ENCODE measurements around the gene OPALIN. TPM values are rescaled to one million over a fixed set of nuclear protein-coding genes. Genes with fewer than 3 reads are reported as not detected.
"Not testable (repeated sequence)": the region's sequence is repeated elsewhere in the genome, so short reads cannot be mapped to it uniquely, and the experiment has no call there.

Gene OPALIN
- total RNA-seq, 1 experiment from 2014 or later: not detected

- no peaks in the 10 kb centered on the region for H3K27me3 ChIP-seq (ENCODE audit: control insufficient read depth, insufficient read depth, low read length)
- no peaks in the 10 kb centered on the region for H3K36me3 ChIP-seq (replicated peaks; ENCODE audit: control insufficient read depth, insufficient read depth, low read length)
- DNase-seq: peak; percentile 71
- H3K4me3 ChIP-seq (ENCODE audit: insufficient read depth, low read depth, low read length): no peak overlapping the region
These were observed 49.0 kb downstream of the OPALIN start for GRCh38 chr10:96309628-96310320.

DNA sequence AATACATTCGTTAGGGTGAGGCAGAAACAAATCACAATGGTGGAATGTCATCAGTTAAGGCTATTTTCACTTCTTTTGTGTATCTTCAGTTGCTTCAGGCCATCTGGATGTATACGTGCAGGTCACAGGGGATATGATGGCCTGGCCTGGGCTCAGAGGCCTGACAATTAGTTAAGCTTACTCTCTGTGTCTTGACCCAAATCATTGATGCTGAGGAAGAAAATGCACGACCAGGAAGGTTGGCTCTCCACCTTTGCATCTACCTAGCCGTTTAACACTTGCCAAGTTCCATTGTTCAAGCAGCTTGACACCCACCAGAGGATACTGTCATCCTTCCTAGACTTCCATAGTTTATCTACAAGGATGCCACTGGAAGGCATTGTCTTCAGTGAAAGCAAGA is 49.9 kb downstream of the OPALIN start:
- not testable (repeated sequence) for DNase-seq; H3K27me3 ChIP-seq (ENCODE audit: control insufficient read depth, insufficient read depth, low read length); H3K4me3 ChIP-seq (ENCODE audit: insufficient read depth, low read depth, low read length); H3K36me3 ChIP-seq (replicated peaks; ENCODE audit: control insufficient read depth, insufficient read depth, low read length)

- no peak overlapping the region for H3K4me3 ChIP-seq (ENCODE audit: insufficient read depth, low read depth, low read length)
- no peaks in the 10 kb centered on the region for H3K27me3 ChIP-seq (ENCODE audit: control insufficient read depth, insufficient read depth, low read length)
- H3K36me3 ChIP-seq (replicated peaks; ENCODE audit: control insufficient read depth, insufficient read depth, low read length): no peaks in the 10 kb centered on the region
- DNase-seq: no peak
These were observed 52.3 kb downstream of the OPALIN start for GRCh38 chr10:96306516-96306915.

GRCh38 chr10:96305019-96305418 is 53.8 kb downstream of the OPALIN start:
- Histone ChIP-seq H3K4me3 (ENCODE audit: insufficient read depth, low read depth, low read length) (no peak overlapping the region), H3K27me3 (ENCODE audit: control insufficient read depth, insufficient read depth, low read length) (no peaks in the 10 kb centered on the region), H3K36me3 (replicated peaks; ENCODE audit: control insufficient read depth, insufficient read depth, low read length) (no peaks in the 10 kb centered on the region)

DNA sequence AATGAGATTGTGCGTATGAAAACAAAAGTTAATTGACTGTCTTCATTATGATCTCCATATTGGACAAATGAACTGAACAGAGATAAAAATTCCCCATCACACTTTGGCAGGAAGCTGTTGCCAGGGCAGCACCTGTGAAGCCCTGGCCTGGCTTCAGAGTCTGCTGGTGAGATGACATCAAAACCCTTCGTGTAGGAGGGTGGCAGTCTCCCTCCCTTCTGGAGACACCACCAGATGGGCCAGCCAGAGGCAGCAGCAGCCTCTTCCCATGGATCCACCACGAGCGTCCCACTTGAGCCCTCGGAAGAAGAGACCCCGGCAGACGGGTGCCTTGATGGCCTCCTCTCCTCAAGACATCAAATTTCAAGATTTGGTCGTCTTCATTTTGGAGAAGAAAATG is 54.6 kb downstream of the OPALIN start, which contains the start of gene DNTT:
DNTT (plus strand) TSS at position 205 of the 400 bp plus-strand sequence; CDS start at position 269, 64 bp downstream.
- Histone ChIP-seq H3K4me3 (ENCODE audit: insufficient read depth, low read depth, low read length) (no peak within 1 kb of the TSS), H3K27me3 (ENCODE audit: control insufficient read depth, insufficient read depth, low read length) (no peaks in the 10 kb centered on the region), H3K36me3 (replicated peaks; ENCODE audit: control insufficient read depth, insufficient read depth, low read length) (no peaks in the 10 kb centered on the region)
- no peak for DNase-seq

More at GRCh38 chr10:96305019-96305418, 53.8 kb downstream of the OPALIN start:
- no peak for DNase-seq

- H3K36me3 ChIP-seq (replicated peaks; ENCODE audit: control insufficient read depth, insufficient read depth, low read length): no peaks in the 10 kb centered on the region
- DNase-seq: no peak
- no peak overlapping the region for H3K4me3 ChIP-seq (ENCODE audit: insufficient read depth, low read depth, low read length)
- H3K27me3 ChIP-seq (ENCODE audit: control insufficient read depth, insufficient read depth, low read length): no peaks in the 10 kb centered on the region
These were observed 57.2 kb downstream of the OPALIN start for GRCh38 chr10:96301616-96302015.

- Histone ChIP-seq H3K27me3 (ENCODE audit: control insufficient read depth, insufficient read depth, low read length) (no peaks in the 10 kb centered on the region), H3K36me3 (replicated peaks; ENCODE audit: control insufficient read depth, insufficient read depth, low read length) (no peaks in the 10 kb centered on the region), H3K4me3 (ENCODE audit: insufficient read depth, low read depth, low read length) (no peak overlapping the region)
- no peak for DNase-seq
These were observed 59.4 kb downstream of the OPALIN start for GRCh38 chr10:96299383-96299782.

DNA sequence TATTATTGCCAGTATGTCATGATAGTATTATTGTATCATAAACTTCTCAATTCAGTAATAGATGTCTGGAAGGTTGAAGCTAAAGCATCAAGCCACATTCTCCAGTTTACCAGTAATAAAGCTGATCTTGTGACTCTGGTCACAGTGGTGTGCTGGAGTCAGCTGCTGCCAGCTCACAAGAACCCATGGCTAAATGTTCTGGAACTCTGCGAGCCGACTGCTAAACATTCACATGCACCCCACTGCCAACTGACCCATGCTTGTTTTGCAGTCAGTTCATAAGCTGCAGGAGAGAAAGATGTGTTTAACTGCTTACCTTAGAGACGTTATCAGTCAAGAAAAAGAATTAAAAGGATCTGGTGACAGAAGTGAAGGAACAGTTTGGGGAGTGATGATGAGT is 60.4 kb downstream of the OPALIN start:
- H3K4me3 ChIP-seq (ENCODE audit: insufficient read depth, low read depth, low read length): no peak overlapping the region
- H3K27me3 ChIP-seq (ENCODE audit: control insufficient read depth, insufficient read depth, low read length): no peaks in the 10 kb centered on the region
- DNase-seq: no peak
- no peaks in the 10 kb centered on the region for H3K36me3 ChIP-seq (replicated peaks; ENCODE audit: control insufficient read depth, insufficient read depth, low read length)

- Histone ChIP-seq H3K27me3 (ENCODE audit: control insufficient read depth, insufficient read depth, low read length) (no peaks in the 10 kb centered on the region), H3K36me3 (replicated peaks; ENCODE audit: control insufficient read depth, insufficient read depth, low read length) (no peaks in the 10 kb centered on the region), H3K4me3 (ENCODE audit: insufficient read depth, low read depth, low read length) (no peak overlapping the region)
- DNase-seq: no peak
These were observed 61.3 kb downstream of the OPALIN start for GRCh38 chr10:96297486-96297885.

- no peak overlapping the region for H3K4me3 ChIP-seq (ENCODE audit: insufficient read depth, low read depth, low read length)
- DNase-seq: no peak
- H3K36me3 ChIP-seq (replicated peaks; ENCODE audit: control insufficient read depth, insufficient read depth, low read length): no peaks in the 10 kb centered on the region
- H3K27me3 ChIP-seq (ENCODE audit: control insufficient read depth, insufficient read depth, low read length): no peaks in the 10 kb centered on the region
These were observed 63.3 kb downstream of the OPALIN start for GRCh38 chr10:96295475-96295874.

Other genes with a start within 250 kb of the OPALIN start
- 15.3 and 20.4 TPM in 2 replicates for gene ZNF518A, start 228.7 kb downstream of the OPALIN start, total RNA-seq (2014; rRNA removed; shearing (Covaris generic))
- not detected in 2 replicates for gene BLNK, start 87.4 kb downstream of the OPALIN start, total RNA-seq (2014; rRNA removed; shearing (Covaris generic))
- gene DNTT, start 54.6 kb downstream of the OPALIN start, total RNA-seq (2014; rRNA removed; shearing (Covaris generic)): 0.22 TPM in 1 of 2 replicates, not detected in the other
- 2.5 and 5.0 TPM in 2 replicates for gene TLL2, start 154.9 kb upstream of the OPALIN start, total RNA-seq (2014; rRNA removed; shearing (Covaris generic))
- gene TM9SF3, start 228.0 kb upstream of the OPALIN start, total RNA-seq (2014; rRNA removed; shearing (Covaris generic)): 33.6 and 42.2 TPM in 2 replicates